HG03460 (cell line): ENCODE results near the gene DDIT3.
A peak's percentile ranks its signal among the peaks of the same experiment; 100 is the strongest.

Source experiments
- ATAC-seq: cut with Tn5 transposase; IDR thresholded peaks from one replicate; pipeline ENCODE4 v1.9.1; 2021; ENCODE audit not compliant: unreplicated experiment

The DDIT3 gene

GRCh38 chr12:57487597-57488401 is 32.5 kb downstream of the DDIT3 start, which contains the start of gene MARS1:
Gene MARS1 (plus strand): TSS chr12:57488068. CDS start chr12:57488091, 23 bp downstream.
- ATAC-seq, result peak; percentile 96

- no peak for ATAC-seq
Measured at GRCh38 chr12:57487055-57487596, 33.2 kb downstream of the DDIT3 start.

DNA sequence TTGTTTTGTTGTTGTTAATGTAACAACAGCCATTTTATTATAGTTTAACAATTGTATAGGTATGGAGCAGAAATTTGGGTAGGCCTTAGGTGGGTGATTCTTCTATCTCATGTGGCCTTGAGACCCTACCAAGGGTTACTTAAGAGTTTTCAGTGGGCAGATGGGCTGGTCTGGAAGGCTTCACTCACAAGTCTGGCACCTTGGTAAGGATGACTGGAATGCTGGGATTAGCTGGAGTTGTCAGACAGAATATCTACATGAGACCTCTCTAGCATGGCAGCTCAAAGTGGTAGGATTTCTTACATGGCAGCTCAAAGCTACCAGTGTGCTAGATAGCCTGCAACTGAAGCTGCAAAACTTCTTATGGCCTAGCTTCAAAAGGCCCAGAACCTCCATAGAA is 34.6 kb downstream of the DDIT3 start:
- no peak for ATAC-seq

DNA sequence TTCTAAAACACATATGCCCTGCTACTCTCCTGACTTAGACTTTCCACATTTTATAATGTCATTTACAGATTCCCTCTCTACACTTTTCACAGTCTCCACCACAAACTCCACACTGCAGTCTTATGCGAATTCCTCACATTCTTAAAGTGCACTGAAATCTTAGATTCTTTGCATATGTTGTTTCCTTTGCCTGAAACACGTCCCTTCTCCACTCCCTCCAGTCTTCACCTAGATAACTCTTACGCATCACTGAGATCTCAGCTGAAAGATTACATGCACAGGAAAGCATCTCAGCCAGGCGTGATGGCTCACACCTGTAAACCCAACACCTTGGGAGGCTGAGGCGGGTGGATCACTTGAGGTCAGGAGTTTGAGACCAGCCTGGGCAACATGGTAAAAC is 36.8 kb downstream of the DDIT3 start:
- no peak for ATAC-seq

DNA sequence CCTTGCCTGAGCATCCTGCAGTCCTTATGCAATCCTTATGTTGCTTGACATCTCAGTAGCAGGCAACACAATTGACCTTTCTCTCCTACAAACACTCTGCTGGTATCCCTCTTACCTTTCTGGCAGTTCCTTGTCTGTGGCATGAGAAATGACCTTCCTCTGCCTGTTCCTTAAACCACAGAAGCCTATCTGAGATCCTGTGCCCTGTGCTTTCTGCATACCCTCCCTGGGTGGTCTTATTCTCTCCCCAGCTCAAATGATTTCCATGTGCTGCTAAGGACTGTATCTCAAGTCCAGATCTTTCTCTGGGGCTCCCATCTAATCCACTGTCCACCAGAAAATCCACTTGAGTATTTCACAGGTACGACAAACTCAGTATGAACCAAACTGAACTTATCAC is 38.6 kb downstream of the DDIT3 start:
- ATAC-seq, result no peak

DNA sequence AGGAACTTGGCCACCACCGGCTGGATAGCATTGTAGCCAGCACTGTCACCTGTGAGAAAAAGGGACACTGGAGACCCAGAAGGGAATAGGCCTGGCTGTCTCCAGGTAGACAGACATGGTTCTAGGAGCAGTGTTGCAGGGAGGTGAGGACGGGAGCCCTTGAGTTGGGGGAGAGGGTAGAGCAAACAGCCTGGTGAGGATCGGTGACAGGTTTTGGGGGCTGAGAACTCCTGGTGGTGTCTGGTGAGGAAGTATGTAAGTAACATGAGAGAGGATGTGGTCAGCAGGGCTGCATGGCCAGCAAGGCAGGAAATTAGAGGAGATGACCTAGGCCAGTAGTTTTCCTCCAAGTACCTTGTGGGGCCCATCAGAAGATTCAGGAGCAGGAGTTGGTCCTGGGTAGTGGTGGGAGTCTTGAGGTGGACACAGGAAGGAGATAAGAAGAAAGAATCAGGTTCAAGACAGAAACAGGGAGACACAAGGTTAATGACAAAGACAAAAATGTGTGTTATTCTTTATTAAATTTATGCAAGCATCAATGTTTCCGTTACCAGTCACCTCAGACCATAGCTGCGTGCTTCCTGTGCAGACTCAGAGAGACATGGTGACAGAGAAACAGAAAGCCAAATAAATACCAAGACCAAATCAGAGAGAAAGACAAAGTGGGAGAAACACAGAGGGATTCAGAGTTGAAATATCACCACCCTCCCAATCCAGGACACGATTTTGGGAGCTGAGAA is 40.8 kb downstream of the DDIT3 start, which contains the start of gene ARHGAP9:
Gene ARHGAP9 (minus strand): TSS at position 491 of the 740 bp plus-strand sequence. CDS start 460 bp downstream, at position 31.
- peak; percentile 40 for ATAC-seq

- ATAC-seq, result no peak
Measured at GRCh38 chr12:57479043-57479375, 41.3 kb downstream of the DDIT3 start.

GRCh38 chr12:57477710-57478681 is 42.3 kb downstream of the DDIT3 start:
- peak; percentile 39 for ATAC-seq

GRCh38 chr12:57476993-57477709 is 43.2 kb downstream of the DDIT3 start:
- ATAC-seq, result no peak

DNA sequence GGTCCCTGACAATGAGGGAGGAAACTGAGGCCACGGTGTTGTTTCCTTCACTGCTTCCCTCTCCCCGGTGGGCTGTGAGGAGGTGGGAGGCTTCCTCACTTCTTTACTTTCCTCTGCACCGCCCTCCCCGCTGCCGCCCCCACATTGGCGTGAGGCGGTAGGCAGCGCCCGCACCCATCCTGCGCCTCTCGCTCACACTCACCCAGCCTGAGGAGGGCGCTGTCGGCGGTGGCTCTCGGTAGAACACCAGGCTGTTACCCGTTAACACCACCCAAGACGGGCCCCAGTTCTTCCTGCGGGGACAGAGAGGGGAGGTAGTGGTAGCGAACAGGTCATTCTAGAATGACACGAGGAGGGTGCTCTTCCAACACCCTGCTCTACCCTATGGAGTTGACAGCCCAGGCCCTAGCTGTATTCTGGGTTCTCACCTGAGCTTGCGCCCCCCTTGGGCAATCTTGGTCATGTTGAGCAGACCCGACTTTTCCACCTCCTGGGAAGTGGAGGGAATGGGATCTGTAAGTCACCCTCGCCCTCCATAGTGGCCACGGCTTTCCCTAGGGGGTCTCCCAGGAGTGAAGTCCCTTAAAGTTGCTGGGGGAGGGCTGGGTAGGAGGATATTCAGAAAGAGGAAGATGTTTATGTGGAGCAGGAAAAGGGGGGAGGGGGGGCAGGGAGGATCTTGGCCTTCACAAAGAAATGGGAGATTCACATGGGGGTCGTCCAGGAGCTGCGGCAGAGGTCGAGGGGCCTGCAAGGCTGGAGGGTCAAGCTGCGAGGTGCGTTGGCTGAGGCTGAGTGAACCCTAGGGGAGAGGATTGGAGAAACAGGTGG is 43.9 kb downstream of the DDIT3 start:
- ATAC-seq, result peak; percentile 32

DNA sequence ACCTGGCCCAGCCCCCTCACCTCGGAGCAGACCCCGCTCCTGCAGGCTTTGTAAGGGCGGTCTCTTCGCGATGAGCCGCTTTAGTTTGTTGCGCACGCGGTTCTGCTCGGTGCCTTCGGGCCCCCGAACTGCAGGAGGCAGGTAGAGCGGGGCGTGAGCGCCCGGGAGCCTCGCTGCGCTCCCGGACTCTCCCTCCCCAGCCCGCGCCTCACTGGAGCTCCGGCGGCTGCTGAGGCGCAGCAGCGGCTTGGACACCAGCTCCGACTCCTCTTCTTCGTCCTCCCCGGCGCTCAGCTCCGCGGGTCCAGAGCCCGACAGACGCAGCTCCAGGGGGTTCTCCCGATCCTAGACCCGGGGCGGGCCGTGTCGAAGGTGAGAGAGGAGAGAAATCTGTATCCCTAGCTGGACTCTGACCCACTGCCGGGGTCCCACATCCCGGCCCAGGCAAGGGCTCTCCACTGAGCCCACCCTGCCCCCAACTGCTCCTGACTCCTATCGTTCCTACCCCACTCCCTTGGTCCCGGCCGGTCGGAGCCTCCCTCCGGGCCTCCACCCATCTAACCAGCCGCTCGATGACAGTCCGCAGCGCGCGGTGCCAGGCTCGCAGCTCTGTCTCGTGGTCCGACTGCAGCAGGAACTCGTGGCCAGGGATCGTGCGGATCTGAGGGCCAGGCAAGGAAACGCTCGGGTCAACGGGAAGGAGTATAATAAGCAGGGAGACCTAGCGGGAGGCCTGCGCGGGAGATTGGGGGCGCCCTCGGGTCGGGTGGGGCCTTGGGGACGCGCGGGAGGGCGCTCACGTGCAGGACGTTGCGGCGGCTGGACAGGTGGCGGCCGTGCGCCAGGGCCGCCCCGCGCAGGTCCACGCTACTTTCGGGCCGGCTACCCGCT is 44.8 kb downstream of the DDIT3 start:
- no peak for ATAC-seq

- ATAC-seq, result no peak
Measured at GRCh38 chr12:57474862-57475261, 45.5 kb downstream of the DDIT3 start.

DNA sequence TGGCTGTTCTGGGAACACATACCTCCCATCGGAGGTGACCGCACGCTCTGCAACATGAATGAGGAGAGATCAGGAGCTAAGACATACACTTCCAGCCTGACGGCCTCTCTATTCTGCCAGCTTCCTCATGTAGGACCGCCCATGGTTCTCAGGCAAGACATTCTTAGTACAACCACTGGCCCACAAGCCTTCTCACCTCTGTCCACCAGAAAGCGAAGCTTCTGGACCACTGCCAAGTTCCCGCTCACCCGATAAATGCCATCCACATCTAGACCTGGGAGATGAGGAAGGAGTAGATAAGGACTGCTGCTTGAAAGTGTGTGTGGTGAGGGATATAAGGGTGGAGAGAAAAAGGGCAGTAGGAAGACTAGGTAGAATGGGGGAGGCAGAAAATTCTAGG is 45.9 kb downstream of the DDIT3 start:
- no peak for ATAC-seq

DNA sequence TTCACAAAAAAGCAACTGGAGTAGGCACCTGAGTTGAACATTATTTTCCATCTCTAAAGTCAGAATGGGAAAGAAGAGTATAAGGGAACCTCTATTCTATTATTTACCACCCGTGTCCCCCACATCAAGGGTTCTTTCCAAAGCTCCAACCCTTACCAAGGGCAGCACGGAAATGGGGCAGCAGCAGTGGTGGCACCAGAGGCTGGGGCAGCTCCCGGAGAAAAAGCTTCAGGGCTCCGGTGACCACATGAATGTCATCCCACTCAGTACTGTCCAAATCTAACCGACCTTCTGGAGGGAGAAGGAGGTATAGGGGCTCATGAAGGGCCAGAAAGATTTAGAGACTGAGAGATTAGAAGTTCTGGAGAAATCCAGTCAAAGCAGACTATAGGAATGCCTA is 46.4 kb downstream of the DDIT3 start:
- ATAC-seq, result no peak

DNA sequence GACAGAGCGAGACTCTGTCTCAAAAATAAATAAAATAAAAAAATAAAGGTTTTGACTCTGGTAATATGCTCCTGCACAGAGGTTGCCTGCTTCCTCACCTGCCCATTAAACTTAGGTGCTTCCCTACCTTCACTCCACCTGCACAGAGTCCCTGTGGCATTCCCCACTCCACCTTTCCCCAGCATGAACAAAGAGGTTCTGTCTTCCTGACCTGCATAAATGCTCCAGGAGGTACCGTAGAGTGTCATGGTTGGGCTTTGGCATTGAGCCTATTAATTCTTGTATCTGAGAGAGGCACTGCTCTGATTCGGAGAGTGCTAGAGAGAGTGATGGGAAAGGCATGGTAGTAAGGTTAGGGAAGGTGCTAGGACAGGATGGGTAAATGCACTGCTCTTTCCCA is 46.9 kb downstream of the DDIT3 start:
- no peak for ATAC-seq

DNA sequence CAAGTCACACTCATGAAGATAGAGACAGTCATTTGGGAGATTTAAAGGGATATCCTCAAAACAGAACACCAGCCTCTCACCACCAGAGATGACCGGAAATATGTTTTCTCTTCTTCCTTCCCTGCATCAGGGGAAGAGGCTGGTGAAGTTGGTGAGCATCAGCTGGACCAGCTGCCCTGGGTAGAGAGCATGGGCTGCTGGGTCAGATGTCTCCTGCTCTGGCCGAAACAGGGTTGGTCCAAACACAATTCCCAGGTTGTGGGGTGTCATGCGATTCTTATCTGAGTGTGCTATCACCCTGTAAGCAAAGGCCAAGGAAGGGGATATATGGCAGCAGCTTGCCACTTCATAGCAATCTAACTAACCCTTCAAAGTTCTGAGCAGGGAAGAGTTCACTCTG is 47.9 kb downstream of the DDIT3 start:
- ATAC-seq, result no peak

DNA sequence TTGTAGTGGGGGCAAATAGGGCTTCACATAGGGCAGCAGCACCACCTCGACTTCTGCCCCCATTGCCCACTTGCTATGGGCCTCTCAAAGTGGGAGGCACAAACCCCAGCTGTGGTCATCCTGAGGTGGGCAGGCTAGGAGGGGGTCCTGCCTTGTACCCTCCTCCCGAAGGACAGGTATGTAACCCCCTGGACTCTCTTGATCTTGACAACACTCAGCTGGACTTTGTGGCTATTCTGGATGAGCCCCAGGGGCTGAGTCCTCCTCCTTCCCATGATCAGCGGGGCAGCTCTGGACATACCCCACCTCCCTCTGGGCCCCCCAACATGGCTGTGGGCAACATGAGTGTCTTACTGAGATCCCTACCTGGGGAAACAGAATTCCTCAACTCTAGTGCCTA is 48.7 kb downstream of the DDIT3 start:
- ATAC-seq, result no peak

GRCh38 chr12:57470970-57471656 is 49.2 kb downstream of the DDIT3 start:
- ATAC-seq, result no peak
